Vagina (tissue), 2 donors: ENCODE measurements around the gene EVC2.

ENCODE experiments used
- POLR2A ChIP-seq, 2 donors: fragments of 450-650 bp; IDR thresholded peaks; one replicate each; pipeline ENCODE4 v1.6.1; 2017; ENCODE audit warnings: antibody characterized with exemption in 2 of 2, mild to moderate bottlenecking in 2 of 2, moderate library complexity in 2 of 2
- TF ChIP-seq, protein P1 (sequence below), 3 experiments: fragments of 450-650 bp in 2 of 3; fragments of 200-600 bp in 1 of 3; sonication (generic) in 1 of 3; IDR thresholded peaks; one replicate each; pipeline ENCODE4 v1.5.1; 2017 to 2019; ENCODE audit warnings: antibody characterized with exemption in 3 of 3, mild to moderate bottlenecking in 2 of 3, moderate library complexity in 2 of 3

DNA sequence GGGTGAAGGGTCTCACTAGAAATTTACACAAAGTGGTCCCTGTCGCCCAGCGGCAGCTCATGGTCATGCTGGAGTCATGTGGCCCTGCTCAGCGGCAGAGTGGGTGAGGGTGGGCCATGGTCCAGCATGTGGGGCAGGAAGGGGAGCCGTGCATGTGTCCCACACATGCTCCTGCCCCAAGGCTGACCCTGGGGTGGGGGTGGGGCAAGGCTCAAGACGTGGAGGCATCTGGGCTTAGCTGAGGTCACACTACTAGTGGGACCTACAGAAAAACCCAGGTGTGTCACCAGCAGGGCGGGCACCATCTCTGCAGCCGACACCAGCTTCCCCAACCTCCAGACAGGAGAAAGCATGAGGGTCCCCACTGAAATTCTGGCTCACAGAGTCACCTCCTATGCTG is 45.0 kb upstream of the EVC2 start:
- TF ChIP-seq, protein P1, sequence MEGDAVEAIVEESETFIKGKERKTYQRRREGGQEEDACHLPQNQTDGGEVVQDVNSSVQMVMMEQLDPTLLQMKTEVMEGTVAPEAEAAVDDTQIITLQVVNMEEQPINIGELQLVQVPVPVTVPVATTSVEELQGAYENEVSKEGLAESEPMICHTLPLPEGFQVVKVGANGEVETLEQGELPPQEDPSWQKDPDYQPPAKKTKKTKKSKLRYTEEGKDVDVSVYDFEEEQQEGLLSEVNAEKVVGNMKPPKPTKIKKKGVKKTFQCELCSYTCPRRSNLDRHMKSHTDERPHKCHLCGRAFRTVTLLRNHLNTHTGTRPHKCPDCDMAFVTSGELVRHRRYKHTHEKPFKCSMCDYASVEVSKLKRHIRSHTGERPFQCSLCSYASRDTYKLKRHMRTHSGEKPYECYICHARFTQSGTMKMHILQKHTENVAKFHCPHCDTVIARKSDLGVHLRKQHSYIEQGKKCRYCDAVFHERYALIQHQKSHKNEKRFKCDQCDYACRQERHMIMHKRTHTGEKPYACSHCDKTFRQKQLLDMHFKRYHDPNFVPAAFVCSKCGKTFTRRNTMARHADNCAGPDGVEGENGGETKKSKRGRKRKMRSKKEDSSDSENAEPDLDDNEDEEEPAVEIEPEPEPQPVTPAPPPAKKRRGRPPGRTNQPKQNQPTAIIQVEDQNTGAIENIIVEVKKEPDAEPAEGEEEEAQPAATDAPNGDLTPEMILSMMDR (IDR thresholded peaks at IDR 0.05), result no peak
- no peak for TF ChIP-seq POLR2A (IDR thresholded peaks at IDR 0.05)
